Activated CD8-positive, alpha-beta memory T cell treated with anti-CD3 and anti-CD28 coated beads, Interleukin-2, amount 50 U/mL, for 24 hours (primary cell): ENCODE results near the gene SNRNP40.
"Not testable (repeated sequence)": the region's sequence is repeated elsewhere in the genome, so short reads cannot be mapped to it uniquely, and the experiment has no call there.

ENCODE experiments used
- DNase-seq: peaks from one replicate; pipeline ENCODE4 v3.0.0-alpha.2; 2020; ENCODE audit errors: extremely low read depth

Gene SNRNP40

DNA sequence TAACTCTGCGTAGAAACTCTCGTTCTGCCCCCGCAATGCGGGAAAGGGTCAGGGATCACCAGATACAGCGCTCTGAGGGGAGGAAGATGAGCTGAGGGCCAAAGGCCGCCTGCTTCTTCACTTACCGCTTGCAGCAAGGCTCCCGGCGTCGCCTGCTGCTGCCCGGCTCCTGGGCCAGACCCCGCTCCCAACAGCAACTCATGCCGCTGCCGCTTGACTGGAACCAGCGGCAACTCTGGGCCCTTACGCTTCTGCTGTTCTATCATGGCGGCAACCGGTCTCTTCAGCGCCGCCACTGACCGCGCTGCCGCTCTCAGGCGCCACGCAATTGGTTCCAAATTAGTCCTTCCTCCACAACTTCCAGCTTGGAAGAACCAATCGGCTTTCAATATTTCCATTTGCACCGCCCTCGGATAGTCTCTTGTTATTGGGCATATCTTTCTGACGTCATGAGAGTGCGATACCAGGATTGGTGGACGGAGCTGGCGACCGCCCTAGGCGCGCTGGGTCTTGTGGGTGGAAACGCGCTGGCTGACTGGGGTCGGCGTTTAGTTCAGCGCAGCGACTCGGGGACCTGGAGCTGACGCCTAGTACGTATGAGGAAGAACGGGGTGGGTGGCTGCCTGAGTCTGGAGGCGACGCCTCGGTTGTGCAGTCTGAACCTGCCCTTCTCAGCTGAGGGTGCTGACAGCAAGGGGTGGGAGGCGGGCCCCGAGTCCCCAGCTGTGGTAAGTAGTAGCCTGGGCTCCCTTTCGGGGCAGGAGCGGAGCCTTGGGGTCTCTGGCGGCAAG is at the start of gene SNRNP40, which contains the start of gene ZCCHC17:
Gene SNRNP40, minus strand, starts transcription at position 303 of the 791 bp plus-strand sequence. Its CDS starts 37 bp downstream, at position 266.
Gene ZCCHC17, plus strand, starts transcription at position 547 of the 791 bp plus-strand sequence. CDS start 13,067 bp downstream, outside the sequence.
- peak; percentile 90 for DNase-seq

DNA sequence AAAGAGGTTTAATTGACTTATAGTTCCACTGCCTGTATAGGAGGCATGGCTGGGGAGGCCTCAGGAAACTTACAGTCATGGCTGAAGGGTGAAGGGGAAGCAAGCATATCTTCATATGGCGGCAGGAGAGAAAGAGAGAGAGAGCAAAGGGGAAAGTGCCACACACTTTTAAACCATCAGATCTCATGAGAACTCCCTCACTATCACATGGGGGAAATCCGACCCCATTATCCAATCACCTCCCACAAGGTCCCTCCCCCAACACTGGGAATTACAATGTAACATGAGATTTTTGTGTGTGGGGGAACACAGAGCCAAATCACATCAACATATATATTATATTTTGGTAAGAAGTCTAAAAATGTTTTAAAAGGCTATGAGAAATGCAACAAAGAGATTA is 49.0 kb upstream of the SNRNP40 start:
- no peak for DNase-seq

DNA sequence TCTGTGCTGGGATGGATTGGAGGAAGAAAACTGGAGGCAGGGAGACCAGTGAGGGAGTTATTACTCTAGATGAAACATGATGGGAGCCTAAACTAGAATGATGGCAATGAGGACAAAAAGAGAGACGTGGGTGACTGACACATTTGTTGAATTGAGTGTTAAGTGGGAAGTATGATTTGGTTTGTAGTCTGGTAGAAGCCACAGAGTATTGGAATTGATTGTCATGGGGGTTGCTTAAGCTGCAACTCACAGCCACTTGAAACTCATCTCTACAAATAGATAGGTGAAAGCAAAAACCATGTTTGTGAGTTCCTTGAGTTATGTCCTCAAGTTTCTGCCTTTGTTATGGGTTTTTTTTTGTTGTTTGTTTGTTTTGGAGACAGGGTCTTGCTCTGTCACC is 47.9 kb upstream of the SNRNP40 start:
- DNase-seq: no peak

DNA sequence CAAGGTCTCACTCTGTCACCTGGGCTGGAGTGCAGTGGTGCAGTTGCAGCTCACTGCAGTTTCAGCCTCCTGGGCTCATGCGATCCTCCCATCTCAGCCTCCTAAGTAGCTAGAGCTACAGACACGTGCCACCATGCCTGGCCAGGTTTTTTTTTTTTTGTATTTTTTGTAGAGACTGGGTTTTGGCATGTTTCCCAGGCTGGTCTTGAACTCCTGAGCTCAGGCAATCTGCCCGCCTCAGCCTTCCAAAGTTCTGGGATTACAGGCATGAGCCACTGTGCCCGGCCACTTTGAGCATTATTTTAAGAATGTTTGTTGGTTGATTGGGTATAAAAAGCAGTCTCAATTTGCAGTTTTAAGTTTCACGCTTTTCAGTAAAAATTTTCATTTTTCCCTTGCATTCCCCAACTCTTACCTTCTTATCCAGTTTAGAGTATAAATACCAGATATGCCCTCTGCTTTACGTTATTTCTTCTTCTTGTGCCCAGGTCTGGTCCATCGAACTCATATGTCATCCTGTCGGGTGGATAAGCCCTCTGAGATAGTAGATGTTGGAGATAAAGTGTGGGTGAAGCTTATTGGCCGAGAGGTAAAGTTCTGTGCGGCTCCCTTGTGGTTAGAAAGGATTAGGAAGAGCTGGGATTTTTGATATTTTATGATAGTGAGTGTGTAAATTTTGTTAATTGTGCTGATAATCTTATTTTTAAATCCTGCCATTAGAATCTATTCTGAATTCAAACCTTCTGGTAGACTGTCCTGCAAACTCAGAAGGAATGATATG is 40.3 kb upstream of the SNRNP40 start:
- no peak for DNase-seq

DNA sequence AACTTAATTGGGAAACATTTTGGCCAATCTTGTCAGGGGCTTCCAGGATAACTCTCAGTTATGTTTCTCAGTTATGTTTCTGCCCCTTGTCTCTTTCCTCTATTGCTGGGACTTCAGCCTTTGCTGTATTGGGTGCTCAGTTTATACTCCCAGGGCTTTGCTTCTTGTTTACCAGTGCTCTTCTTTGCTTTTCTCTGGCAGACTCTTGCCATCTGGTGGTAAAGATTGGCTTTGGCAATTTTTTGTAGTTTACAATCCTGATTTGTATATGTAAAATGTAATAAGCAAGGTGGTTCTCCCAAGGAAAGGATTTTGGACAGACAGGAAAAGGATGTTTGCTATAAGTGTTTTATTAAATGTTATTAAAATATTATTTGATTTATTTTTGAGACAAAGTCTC is 38.4 kb upstream of the SNRNP40 start:
- DNase-seq: no peak

DNA sequence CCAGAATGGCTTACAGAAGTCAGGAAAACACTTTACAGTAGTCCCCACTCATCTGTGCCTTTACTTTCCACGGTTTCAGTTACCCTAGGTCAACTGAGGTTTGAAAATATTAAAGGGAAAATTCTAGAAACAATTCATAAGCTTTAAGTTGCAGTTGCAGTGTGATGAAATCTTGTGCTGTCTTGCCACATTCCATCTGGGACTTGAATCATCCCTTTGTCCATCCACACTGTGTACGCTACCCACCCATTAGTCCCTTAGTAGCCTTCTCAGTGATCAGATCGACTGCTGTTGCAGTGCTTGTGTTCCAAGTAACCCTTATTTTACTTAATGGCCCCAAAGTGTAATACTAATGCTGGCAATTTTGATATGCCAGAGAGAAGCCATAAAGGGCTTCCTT is 30.8 kb upstream of the SNRNP40 start:
- DNase-seq: no peak

DNA sequence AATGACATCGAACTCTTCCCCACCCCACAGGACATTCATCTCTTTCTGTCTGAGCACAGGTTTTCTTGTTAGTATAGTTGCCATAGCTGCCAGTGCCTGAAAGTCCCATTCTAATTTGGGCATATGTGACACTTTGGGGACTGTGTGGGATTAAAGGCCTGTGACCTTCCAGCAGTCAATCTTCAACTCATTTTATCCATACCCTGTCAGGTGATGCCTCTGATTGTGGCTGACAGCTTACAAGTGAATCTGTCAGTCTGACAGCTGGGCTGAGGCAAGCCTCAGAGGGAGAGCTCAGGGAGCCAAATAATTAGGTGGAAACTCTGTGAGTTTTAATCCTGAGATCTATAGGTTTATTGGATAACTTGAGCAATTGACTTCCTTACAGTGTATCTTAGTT is 29.9 kb upstream of the SNRNP40 start:
- DNase-seq: no peak

DNA sequence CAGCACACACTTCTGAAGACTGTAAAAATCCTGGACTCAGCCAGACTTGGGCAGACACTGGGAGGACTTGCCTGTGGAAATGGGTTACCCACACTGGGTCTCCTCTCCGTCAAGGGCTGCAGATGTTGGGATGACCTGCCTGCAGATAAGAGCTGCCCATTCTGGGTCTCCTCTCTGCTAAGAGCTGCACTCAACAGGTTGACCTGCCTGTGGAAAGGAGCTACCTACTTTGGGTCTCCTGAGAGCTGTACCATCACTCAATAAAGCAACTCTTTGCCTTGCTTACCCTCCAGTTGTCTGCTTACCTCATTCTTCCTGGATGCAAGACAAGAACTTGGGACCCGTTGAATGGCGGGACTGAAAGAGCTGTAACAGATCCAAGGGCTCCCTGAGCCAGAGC is 28.4 kb upstream of the SNRNP40 start:
- no peak for DNase-seq

DNA sequence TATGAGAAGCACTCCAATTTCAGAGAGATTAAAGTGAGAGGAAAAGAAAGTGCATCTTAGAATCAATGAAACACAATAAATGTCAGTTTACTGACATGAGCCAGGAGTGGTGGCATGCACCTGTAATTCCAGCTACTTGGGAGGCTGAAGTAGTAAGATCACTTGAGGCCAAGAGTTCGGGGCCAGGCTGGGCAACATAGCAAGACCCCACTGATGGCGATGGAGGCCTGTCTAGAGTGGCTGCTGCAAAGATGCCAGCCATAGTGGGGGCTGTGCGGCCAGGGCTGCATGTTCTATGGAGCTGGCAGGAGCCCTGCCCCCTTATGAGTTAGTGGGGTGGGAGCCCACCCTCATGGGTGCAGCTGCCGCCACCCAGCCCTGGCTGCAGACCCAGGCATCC is 27.5 kb upstream of the SNRNP40 start:
- DNase-seq: no peak

DNA sequence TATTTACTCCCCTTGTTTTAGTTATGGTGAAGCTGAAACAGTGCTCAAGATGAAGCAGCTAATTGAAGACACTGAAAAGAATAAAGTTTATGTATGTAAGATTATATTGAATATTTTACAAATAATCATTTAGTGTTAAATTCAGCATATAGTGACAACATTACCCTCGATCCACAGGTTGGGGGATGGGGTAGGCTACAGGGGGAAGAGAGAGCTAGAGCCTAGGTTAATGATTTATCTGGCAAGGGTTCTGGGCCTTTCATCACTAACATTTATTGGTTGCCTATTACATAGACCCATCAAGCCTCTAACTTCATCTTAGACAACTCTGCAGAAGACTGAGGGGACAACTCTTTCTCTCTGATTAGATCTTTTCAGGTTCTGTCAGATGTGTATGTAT is 21.6 kb upstream of the SNRNP40 start:
- DNase-seq: no peak

DNA sequence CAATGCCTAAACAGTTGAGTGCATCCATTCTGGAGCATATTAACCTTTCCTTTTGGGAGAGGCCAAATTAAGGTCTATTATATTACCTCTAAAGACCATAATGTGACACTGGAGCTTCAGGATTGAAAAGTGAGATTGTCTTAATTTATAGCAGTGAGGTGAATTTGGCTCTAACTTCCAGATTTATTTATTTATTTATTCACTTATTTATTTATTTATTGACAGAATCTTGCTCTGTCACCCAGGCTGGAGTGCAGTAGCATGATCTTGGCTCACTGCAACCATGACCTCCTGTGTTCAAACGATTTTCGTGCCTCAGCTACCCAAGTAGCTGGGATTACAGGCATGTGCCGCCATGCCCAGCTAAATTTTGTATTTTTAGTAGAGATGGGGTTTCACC is 19.3 kb upstream of the SNRNP40 start:
- DNase-seq: no peak

DNA sequence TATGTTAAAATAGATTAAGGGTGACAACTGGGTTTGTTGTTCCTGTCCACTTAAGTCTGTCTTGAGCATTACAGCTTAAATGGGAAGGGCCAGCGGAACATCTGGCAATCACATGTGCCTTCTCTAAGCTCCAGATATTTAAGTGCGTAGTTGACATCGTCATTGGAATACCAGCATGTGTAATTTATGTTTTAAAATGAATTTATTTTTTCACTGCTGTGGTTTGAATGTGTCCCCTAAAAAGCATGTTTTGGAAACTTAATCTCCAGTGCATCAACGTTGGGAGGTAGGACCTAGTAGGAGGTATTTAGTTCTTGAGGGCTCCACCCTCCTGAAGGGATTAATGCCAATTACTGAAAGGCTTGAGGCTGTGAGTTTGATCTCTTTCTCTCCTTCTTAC is 13.6 kb upstream of the SNRNP40 start:
- DNase-seq: no peak

DNA sequence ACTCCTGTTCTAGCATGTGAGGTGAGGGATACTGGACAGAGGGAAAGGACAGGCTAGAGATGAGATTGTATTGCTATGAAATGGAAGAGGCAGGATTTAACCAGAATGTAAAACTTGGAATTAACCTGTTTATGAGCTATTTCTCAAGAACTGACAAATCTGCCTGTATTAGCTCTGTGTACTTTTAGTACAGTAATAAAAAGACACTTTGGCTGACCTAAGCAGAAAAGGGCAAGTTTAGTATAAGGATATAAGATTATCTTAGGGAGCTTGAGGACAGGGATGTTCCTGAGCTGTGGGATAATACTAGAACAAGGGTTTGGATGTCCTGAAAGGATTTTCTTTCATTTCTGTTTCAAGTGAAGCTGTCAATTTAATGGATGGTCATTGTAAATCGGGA is 11.4 kb upstream of the SNRNP40 start:
- DNase-seq: no peak

DNA sequence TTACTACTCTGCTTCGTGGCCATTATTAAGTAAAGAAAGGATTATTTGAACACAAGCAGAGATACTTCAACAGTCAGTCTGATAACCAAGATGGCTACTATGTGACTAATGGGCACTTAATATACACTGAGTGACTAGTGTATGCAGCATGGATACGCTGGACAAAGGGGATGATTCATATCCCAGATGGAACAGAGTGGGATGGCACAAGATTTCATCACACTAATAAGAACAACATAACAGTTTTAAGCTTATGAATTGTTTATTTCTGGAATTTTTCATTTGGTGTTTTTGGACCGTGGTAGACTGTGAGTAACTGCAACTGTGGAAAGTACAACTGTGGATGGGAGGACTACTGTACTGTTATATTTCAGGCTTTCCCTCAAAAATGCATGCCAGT is 9.7 kb upstream of the SNRNP40 start:
- DNase-seq: no peak

DNA sequence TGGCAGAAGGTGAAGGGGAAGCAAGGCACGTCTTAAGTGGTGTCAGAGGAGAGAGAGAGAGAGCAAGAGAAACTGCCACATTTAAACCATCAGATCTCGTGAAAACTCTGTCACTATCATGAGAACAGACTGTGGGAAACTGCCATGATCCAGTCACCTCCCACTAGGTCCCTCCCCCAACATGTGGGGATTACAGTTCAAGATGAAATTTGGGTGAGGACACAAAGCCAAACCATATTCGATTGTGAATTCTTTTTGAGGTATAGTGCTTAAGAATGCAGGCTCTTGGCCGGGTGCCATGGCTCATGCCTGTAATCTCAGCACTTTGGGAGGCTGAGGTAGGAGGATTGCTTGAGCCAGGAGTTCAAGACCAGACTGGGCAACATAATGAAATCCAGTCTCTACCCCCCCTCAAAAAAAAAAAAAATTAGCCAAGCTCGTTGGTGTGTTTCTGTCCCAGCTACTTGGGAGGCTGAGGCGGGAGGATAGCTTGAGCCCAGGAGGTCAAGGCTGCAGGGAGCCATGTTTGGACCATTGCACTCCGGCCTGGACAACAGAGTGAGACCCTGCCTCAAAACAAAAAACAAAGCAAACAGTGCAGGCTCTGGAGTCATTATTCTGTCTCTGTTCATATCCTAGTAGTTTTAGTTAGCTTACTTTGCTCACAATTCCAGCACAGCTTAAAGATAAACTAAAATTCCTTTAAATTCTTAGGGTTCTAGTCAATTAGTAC is 6.3 kb upstream of the SNRNP40 start:
- DNase-seq: no peak

DNA sequence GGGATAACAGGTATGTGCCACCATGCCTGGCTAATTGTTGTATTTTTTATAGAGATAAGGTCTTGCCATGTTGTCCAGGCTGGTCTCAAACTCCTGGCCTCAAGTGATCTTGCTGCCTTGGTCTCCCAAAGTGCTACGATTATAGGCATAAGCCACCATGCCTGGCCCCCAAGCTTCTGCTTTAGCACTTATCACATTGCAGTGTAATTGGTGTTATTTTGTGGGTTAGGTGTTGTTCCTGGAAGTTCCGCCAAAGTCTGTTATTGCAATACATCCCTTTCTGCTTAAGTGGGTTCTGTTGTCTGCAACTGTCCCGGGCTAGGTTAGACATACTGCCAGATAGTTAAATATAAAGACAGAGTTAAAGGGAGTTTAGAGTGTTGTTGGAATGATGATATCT is 3.6 kb upstream of the SNRNP40 start:
- DNase-seq: no peak

DNA sequence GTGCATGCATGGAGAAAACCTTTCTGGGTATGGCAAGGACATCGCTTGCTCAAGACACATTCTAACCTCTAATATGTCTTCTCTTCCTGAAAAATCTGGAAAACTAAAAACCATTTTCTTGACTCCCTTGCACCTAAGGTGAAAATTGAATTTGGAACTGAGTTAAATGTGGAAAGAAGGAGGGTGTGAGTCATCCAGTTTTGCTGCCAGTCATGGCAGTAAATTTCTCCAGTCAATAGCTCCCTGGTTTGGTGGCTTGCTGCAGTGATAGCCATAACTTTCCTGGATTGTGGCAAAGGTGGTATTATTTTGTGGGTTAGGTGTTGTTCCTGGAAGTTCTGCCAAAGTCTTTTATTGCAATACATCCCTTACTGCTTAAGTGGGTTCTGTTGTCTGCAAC is 2.8 kb upstream of the SNRNP40 start:
- no peak for DNase-seq

DNA sequence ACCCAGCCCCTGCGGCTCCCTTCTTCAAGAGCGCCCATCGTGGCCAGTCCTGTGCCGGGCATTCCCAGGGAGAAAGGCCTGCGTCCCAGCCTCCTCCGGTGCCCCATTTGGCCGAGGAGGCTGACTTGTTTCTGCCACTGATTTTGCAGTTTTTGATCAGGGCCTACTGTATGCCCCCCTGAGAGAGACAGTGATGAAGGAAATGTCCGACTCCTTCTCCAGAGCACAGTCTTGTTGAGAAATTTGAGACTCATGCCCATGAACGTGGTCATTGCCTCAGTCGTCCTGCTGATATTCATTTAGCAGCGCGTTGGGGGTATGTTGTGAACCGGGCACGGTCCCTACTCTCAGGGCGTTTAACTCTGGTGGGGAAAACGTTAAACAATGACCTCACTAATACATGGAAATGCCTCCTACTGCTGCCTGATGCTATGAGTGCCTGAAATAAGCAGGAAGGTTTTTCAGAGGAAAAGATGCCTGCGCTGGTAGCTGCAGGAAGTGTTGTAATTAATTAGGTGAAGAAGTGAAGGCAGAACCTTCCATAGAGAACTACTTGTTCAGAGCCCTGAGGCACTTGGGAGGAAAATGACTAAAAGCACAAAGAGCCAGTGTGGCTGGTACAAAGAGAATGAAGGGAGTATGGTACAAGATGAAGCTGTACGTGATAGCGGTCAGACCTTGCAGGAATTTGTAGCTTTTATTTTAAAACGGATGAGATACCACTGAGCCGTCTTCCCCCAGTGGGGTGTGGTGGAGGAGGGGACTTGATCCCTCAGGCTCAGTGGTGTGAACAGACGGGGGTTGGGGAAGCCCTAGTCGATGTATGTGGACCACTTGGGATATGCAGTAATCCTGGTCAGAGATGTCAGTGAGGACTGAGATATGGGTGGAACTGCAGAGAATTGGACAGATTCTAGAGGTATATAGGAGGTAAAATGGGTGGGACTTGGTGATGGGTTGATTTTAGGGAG is 974 bp upstream of the SNRNP40 start:
- DNase-seq: no peak

DNA sequence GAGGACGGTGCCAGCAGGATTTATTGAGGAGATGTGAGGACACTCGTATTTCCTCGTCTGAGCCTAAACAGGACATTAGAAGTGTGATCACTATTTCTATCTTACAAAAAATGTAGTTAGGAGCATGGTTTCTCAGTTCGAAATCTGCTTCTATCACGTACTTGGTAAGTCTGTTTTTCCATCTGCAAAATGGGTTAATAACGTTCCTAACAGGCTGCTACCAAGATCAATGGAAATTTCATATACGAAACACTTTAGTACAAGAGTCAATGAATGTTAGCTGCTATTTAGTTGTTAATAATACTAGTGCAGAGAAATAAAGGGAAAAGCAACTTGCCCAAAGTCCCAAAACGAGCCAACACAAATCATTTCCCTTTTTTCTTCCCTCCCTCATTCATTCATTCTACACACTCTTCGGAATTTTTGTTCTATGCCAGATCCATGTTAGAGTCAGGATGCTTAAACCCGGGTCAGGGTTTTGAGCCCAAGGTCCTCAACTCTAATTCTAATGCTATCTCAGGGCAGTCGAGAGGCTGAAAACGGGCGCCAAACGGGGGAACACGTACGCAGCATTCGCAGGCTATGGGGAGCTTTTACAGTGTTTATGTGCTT is 608 bp downstream of the SNRNP40 start:
- DNase-seq: no peak

DNA sequence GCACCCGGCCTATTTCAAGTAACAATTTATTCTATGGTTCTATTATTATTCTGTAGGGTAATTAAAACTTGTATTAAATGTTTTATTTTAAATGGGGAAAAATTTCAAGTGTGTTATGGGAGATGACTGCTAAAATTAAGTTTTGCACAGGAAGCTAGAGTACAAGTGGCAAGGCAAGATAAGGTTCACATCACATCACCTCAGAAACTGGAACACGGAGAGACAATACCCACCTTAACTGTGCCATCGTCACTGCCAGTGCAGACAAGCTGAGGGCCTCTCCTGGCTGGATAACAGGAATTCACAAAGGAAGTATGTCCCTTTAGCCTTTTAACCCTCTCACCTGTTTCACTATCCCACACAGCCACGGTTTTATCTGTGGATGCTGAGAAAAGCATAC is 7.6 kb downstream of the SNRNP40 start:
- DNase-seq: no peak

DNA sequence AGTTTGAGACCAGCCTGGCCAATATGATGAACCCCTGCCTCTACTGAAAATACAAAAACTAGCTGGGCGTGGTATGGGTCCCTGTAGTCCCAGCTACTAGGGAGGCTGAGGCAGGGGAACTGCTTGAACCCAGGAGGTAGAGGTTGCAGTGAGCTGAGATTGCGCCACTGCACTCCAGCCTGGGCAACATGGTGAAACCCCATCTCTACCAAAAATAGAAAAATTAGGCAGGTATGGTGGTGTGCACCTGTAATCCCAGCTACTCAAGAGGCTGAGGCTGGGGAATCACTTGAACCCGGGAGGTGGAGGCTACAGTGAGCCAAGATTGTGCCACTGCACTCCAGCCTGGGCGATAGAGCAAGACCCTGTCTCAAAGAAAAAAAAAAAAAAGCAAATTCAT is 8.8 kb downstream of the SNRNP40 start:
- not testable (repeated sequence) for DNase-seq
